CD14-positive monocyte (primary cell): ENCODE measurements around the gene CCL19. TPM values are rescaled to one million over a fixed set of nuclear protein-coding genes. Genes with fewer than 3 reads are reported as not detected.

ENCODE experiments used
- DNase-seq, 3 donors: peaks; one replicate each; pipeline ENCODE4 v3.0.0-alpha.2; 2011 to 2022
- H2AFZ ChIP-seq: 2 replicates; pipeline ENCODE4 v1.6.0; 2012; ENCODE audit warnings: mild to moderate bottlenecking, low read depth, low read length, inconsistent platforms; ENCODE audit not compliant: insufficient read depth, poor library complexity, severe bottlenecking
- H3K27ac ChIP-seq, 2 donors: 1 replicate in 1 of 2; 2 replicates in 1 of 2; pipeline ENCODE4 v1.5.1; 2012 to 2013; ENCODE audit warnings: low read length in 2 of 2, control low read depth in 1 of 2, inconsistent platforms in 1 of 2, low read depth in 1 of 2, mild to moderate bottlenecking in 1 of 2
- H3K27me3 ChIP-seq, 2 donors: one replicate each; pipeline versions ENCODE4 v1.6.0 to v1.6.1; 2011 to 2013; ENCODE audit warnings: low read length in 2 of 2; ENCODE audit not compliant: control insufficient read depth in 2 of 2, insufficient read depth in 2 of 2
- H3K36me3 ChIP-seq, 2 donors: replicated peaks in 1 of 2; 1 replicate in 1 of 2; 2 replicates in 1 of 2; pipeline versions ENCODE4 v1.5.1 to v1.6.1; 2012 to 2013; ENCODE audit warnings: low read length in 2 of 2, control low read depth in 1 of 2, inconsistent platforms in 1 of 2, mild to moderate bottlenecking in 1 of 2; ENCODE audit not compliant: insufficient read depth in 2 of 2, control insufficient read depth in 1 of 2
- H3K4me1 ChIP-seq, 2 donors: 1 replicate in 1 of 2; 2 replicates in 1 of 2; pipeline versions ENCODE4 v1.5.1 to v1.6.1; 2012 to 2013; ENCODE audit warnings: low read length in 2 of 2, control low read depth in 1 of 2, inconsistent platforms in 1 of 2, mild to moderate bottlenecking in 1 of 2, moderate library complexity in 1 of 2; ENCODE audit not compliant: insufficient read depth in 2 of 2, control insufficient read depth in 1 of 2
- H3K4me2 ChIP-seq: replicated peaks from 2 replicates; pipeline ENCODE3; 2012; ENCODE audit warnings: low read length, moderate library complexity, mild to moderate bottlenecking; ENCODE audit not compliant: poor library complexity, severe bottlenecking; ENCODE audit errors: extremely low read depth
- H3K4me3 ChIP-seq, 3 experiments: fragments of 200-600 bp in 1 of 3; sonication (generic) in 1 of 3; replicated peaks in 1 of 3; 1 replicate in 2 of 3; 2 replicates in 1 of 3; pipeline ENCODE4 v1.5.1; 2011 to 2013; ENCODE audit warnings: low read length in 3 of 3, mild to moderate bottlenecking in 3 of 3, control low read depth in 2 of 3, low read depth in 2 of 3, inconsistent platforms in 1 of 3, moderate library complexity in 1 of 3
- H3K79me2 ChIP-seq: 2 replicates; pipeline ENCODE4 v1.6.0; 2012; ENCODE audit warnings: mild to moderate bottlenecking, control low read depth, inconsistent platforms, low read length, moderate library complexity; ENCODE audit not compliant: insufficient read depth
- H3K9ac ChIP-seq: 2 replicates; pipeline ENCODE4 v1.6.0; 2017; ENCODE audit warnings: low read length, mild to moderate bottlenecking; ENCODE audit not compliant: insufficient read depth, poor library complexity, severe bottlenecking
- H3K9me3 ChIP-seq, 2 donors: replicated peaks in 1 of 2; 1 replicate in 1 of 2; 2 replicates in 1 of 2; pipeline versions ENCODE4 v1.5.1 to v1.6.1; 2012 to 2013; ENCODE audit warnings: low read length in 2 of 2, control low read depth in 1 of 2; ENCODE audit not compliant: control insufficient read depth in 1 of 2, insufficient read depth in 1 of 2
- H4K20me1 ChIP-seq: 2 replicates; pipeline ENCODE4 v1.6.0; 2012; ENCODE audit warnings: mild to moderate bottlenecking, low read length, control low read depth, moderate library complexity; ENCODE audit not compliant: insufficient read depth
- H3K27ac Mint-ChIP-seq, 7 donors: one replicate each; pipeline ENCODE4 v1.8.0; 2020; ENCODE audit warnings: mild to moderate bottlenecking in 7 of 7, mixed read lengths in 7 of 7, moderate library complexity in 6 of 7, inconsistent platforms in 2 of 7
- H3K27me3 Mint-ChIP-seq, 3 donors: one replicate each; pipeline ENCODE4 v1.8.0; 2021 to 2022; ENCODE audit warnings: low read depth in 3 of 3, mild to moderate bottlenecking in 3 of 3, mixed read lengths in 3 of 3, moderate library complexity in 3 of 3, inconsistent platforms in 1 of 3
- H3K36me3 Mint-ChIP-seq, 2 donors: one replicate each; pipeline ENCODE4 v1.8.0; 2020; ENCODE audit warnings: mixed read lengths in 2 of 2, inconsistent platforms in 1 of 2, mild to moderate bottlenecking in 1 of 2
- H3K4me1 Mint-ChIP-seq: one replicate; pipeline ENCODE4 v1.8.0; 2020; ENCODE audit warnings: mild to moderate bottlenecking, mixed read lengths
- H3K4me3 Mint-ChIP-seq, 2 donors: one replicate each; pipeline ENCODE4 v1.8.0; 2020; ENCODE audit warnings: mild to moderate bottlenecking in 2 of 2, mixed read lengths in 2 of 2, moderate library complexity in 1 of 2
- H3K9me3 Mint-ChIP-seq, 7 donors: one replicate each; pipeline ENCODE4 v1.8.0; 2020 to 2022; ENCODE audit warnings: mixed read lengths in 7 of 7, mild to moderate bottlenecking in 6 of 7, moderate library complexity in 6 of 7, inconsistent platforms in 2 of 7
- CTCF ChIP-seq: fragments of 200-600 bp; IDR thresholded peaks from one replicate; pipeline ENCODE4 v1.8.0; 2022; ENCODE audit warnings: antibody characterized with exemption, mild to moderate bottlenecking
- WGBS: methylation state at CpG from one replicate; pipeline ENCODE4 v1.1.5; 2013; ENCODE audit warnings: missing lambda C conversion rate; ENCODE audit not compliant: insufficient coverage; 5-methylcytosine and 5-hydroxymethylcytosine counted together
- intact Hi-C, 2 donors: fragments of 100-400 bp; cut with micrococcal nuclease; formaldehyde crosslinking; loops; one replicate each; pipeline versions ENCODE4 v1.15.0 to v1.15.1; 2023
- polyA plus RNA-seq, 3 donors: library from polyadenylated mRNA; depleted of rRNA in 1 of 3; unstranded in 2 of 3; stranded (reverse) in 1 of 3; fragments of 300-500 nt in 2 of 3; fragments of >200 nt in 1 of 3; fragmentation: Illumina TruSeq in 2 of 3; gene quantifications; 1 replicate in 2 of 3; 2 replicates in 1 of 3; pipeline ENCODE4 v1.2.3, GENCODE V29; 2012 to 2021

The CCL19 gene
- polyA plus RNA-seq, 3 donors, result 0.21 TPM; not detected in 2

GRCh38 chr9:34732886-34733285 lies 41.8 kb upstream of the CCL19 start:
- Mint-ChIP-seq H3K27ac (no peak overlapping the region), H3K36me3 (no peaks in the 10 kb centered on the region), H3K4me3 (no peak overlapping the region), H3K27me3 (peaks cover 0 to 8% (median 1%) of the 10 kb centered on the region in 3 donors), H3K4me1 (no peaks in the 10 kb centered on the region), H3K9me3 (no peaks in the 10 kb centered on the region)
- Histone ChIP-seq H3K9me3 (no peaks in the 10 kb centered on the region), H3K27me3 (no peaks in the 10 kb centered on the region), H3K36me3 (no peaks in the 10 kb centered on the region), H3K4me1 (no peaks in the 10 kb centered on the region), H3K27ac (no peak overlapping the region), H3K79me2 (no peaks in the 10 kb centered on the region), H3K9ac (no peak overlapping the region), H2AFZ (no peak overlapping the region), H4K20me1 (no peaks in the 10 kb centered on the region), H3K4me2 (no peak overlapping the region), H3K4me3 (no peak overlapping the region)
- intact Hi-C loops, result no loop called here
- DNase-seq, result no peak
- WGBS, result no CpG with 5 or more reads among the region's 2 CpGs
- no peak for TF ChIP-seq CTCF

GRCh38 chr9:34732478-34732877 lies 41.4 kb upstream of the CCL19 start:
- Histone ChIP-seq H3K4me2 (no peak overlapping the region), H4K20me1 (no peaks in the 10 kb centered on the region), H2AFZ (no peak overlapping the region), H3K79me2 (no peaks in the 10 kb centered on the region), H3K27ac (no peak overlapping the region), H3K9ac (no peak overlapping the region), H3K4me3 (no peak overlapping the region), H3K36me3 (no peaks in the 10 kb centered on the region), H3K9me3 (no peaks in the 10 kb centered on the region), H3K27me3 (no peaks in the 10 kb centered on the region), H3K4me1 (no peaks in the 10 kb centered on the region)
- no peaks in the 10 kb centered on the region for H3K9me3 Mint-ChIP-seq
- intact Hi-C loops, result no loop called here
- no peak for TF ChIP-seq CTCF
- no peak overlapping the region for H3K27ac Mint-ChIP-seq
- peaks cover 0 to 8% (median 1%) of the 10 kb centered on the region in 3 donors for H3K27me3 Mint-ChIP-seq
- H3K4me3 Mint-ChIP-seq, result no peak overlapping the region
- no peak for DNase-seq
- H3K36me3 Mint-ChIP-seq, result no peaks in the 10 kb centered on the region
- no CpG with 5 or more reads among the region's 1 CpG for WGBS
- H3K4me1 Mint-ChIP-seq, result no peaks in the 10 kb centered on the region
